GM19099 (cell line): Measurements from ENCODE around the gene CLMP.

Source experiments
- POLR2A ChIP-seq: IDR thresholded peaks from 3 replicates; pipeline ENCODE4 v1.6.1; 2011; ENCODE audit warnings: low read depth; ENCODE audit not compliant: insufficient read length; ENCODE audit errors: extremely low read depth

CLMP gene

GRCh38 chr11:123183391-123184099 is 11.5 kb downstream of the CLMP start:
- TF ChIP-seq POLR2A, result no peak

DNA sequence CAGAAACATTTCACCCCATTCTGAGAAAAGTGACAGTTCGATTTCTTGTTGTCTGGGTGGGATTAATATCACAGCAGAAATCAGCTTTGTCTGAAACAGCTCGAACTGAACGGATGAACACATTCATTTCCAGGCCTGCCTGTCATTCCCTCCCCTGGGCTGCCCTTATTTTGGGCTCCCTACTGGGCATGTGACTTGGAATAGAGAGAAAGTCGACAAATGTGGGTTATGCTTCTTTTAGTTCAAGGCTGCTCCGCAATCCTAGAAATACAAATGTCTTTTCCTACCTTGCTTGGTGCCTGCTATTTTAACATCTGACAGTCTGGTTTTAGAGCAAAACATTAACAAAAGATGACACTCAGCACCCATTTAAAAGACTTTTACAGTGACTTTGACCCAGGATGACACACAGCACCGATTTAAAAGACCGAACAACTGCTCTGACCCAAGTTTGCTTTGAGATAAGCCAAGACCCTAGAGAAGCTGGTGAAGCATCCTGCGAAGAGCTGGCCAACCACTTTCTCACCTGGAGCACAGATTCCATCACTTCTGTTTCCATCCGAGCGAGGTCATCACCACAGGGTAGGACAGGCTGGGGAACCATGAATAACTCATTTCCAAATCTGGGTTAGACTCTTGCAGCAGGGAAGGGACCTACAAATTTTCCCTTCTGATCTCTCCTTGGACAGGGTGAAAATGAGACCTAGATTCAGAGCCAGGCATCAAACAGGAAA is 13.1 kb downstream of the CLMP start:
- TF ChIP-seq POLR2A, result no peak

- no peak for TF ChIP-seq POLR2A
These were observed 14.0 kb downstream of the CLMP start for GRCh38 chr11:123181075-123181474.

GRCh38 chr11:123180574-123180973 is 14.5 kb downstream of the CLMP start:
- no peak for TF ChIP-seq POLR2A

GRCh38 chr11:123180166-123180565 is 14.9 kb downstream of the CLMP start:
- no peak for TF ChIP-seq POLR2A

- TF ChIP-seq POLR2A, result no peak
These were observed 15.5 kb downstream of the CLMP start for GRCh38 chr11:123179586-123179985.

DNA sequence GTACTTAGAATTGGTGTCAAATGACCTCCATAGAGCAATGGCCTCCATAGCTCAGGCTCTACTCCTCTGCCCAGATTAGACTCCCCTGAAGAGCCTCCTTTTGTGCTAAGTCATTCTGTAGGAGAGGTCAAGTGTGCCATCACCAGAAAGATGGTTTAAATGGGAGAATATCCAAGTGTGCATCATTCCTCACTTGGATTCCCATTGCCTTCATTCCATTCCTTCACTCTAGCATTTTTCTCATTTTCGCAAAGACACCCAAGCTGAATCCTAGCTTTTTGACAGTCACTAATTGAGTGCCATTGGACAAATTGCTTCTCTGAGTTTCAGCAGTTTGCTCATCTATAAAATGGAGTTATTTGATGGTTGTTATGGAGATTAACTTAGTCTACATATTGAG is 16.9 kb downstream of the CLMP start:
- no peak for TF ChIP-seq POLR2A

GRCh38 chr11:123176785-123177184 is 18.3 kb downstream of the CLMP start:
- no peak for TF ChIP-seq POLR2A

DNA sequence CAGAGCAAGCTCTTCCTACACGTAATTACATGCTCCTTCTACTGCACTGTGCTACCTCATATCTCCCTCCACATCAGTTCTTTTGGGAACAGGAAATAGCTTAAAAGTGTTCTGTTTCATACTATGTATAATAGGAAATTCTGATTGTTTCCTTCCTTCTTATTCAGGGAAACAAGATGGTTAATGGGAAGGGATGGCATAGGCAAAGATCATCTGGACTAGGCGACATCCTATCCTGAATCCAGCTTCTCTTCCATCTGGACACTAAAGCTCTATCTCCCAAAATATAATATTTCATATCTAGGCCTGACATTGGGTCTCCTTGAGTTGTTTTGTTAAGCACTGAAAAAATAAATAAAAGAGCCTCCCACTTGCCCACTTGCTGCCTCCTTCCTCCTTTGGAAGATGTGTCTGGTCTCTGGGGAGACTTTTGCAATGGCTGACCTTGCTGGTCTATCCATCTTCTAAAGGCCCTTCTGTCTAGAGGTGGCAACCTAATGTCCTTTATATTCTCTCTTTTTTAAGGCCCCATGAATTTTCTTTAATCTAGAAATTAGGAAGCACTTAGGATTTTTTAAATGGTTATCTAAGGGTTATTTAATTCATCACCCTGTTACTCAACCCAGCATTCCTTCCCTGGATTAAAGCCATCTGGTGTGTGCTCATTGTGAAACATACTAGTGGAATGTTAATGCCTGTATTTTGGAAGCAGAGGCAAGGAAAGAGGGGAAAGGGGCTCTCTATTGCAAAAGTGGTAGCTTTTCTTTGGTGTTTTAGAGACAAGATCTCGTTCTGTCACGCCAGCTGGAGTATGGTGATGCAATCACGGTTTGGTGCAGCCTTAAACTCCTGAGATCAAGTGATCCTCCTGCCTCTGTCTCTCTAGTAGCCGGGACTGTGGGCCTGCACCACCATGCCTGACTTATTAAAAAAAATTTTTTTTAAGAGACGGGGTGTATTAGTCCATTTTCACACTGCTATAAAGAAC is 20.6 kb downstream of the CLMP start:
- TF ChIP-seq POLR2A, result no peak

- no peak for TF ChIP-seq POLR2A
These were observed 21.2 kb downstream of the CLMP start for GRCh38 chr11:123173856-123174186.

DNA sequence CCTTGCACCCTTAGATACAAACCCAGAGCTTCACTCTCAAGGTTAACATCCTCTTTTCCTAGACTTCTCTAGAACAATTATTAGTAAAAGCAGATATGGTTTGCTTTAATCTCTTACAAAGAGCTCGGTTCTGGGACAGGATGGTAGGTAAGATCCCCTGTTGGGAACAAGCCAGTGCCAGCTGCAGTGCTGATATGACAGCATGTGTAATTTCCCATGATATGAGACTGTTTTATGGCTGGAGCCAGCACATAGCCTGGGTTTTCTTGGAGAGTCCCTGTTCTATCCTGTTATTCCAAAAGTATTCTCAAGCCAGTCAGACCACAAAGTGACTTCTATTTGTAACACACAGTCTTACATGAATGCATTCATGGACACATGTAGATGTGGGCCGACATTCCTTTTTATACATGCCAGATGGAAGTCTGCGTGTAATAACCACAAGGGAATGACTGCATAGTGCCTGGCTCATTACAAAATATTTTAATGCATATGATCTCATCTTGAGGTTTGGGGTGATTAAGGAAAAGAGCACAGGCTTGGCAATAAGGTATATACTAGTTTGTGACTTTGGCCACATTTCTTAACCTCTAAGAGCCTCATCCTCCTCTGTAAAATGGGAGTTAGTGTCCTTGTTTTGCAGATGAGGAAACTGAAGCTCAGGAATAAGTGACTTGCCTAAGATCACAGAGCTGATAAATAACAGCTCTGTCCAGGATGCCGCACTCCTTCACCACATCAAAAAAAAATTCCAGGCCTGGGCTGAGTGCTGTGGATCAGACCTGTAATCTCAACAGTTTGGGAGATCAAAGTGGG is 21.8 kb downstream of the CLMP start:
- no peak for TF ChIP-seq POLR2A

GRCh38 chr11:123170929-123171328 is 24.1 kb downstream of the CLMP start:
- no peak for TF ChIP-seq POLR2A

- TF ChIP-seq POLR2A, result no peak
These were observed 25.2 kb downstream of the CLMP start for GRCh38 chr11:123169821-123170220.

DNA sequence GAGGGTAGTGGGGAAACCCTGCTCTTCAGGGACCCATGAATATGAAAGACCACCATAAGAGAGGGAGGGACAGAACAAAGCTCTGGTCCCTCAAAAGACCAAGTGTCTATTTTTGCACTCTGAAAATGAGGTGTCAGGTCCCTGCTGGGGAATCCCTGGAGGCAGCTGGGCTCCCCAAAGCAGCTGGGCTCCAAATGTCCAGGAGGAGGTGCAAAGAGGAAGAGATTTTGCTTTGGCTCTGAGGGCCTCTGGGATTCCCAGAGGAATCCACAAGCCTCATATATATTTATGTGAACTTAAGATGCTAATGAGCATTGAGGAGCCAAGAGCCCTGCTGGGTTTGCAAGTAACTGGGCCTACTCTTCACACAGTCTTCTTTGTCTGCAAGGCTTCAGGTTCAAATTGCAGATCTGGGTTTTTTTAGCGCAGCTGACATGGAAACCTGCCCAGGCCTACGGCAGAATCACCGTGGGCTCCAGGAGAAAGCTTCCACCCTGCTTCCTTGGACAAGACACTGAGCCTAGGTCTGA is 26.0 kb downstream of the CLMP start:
- TF ChIP-seq POLR2A, result no peak

GRCh38 chr11:123168241-123168640 is 26.8 kb downstream of the CLMP start:
- no peak for TF ChIP-seq POLR2A

DNA sequence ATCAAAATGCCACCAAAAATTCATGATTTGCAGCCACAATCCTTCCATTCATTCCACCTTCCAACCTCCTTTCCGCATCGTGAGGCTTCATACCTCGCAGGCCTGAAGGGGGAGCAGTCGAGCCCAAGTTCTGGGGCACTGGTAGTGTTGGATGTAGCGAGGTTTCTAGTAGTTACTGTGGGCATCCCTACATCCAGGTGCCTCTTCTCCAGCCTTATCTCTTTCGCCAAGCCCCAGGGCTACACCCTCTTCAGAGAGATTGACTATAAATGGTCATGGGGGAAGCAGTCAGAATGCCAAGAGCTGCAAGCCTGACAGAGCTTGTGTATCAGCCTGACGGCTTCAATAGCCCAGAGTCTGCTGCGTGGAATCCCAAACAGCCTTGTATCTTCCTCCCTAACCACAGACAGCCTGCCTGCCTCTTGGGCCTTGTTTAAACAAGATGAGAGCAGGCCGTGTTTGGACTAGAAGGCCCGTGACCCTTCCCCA is 28.9 kb downstream of the CLMP start:
- no peak for TF ChIP-seq POLR2A
